SK-N-SH (cell line): Measurements from ENCODE around the gene LGR6. TPM values are rescaled to one million over a fixed set of nuclear protein-coding genes. Genes with fewer than 3 reads are reported as not detected.

Experiments
- CTCF ChIA-PET: fragments of 300-600, 350-600 bp; formaldehyde crosslinking; extraction: SDS; loops from one replicate; lab custom pipeline; 2021; lab: Yijun Ruan, JAX
- POLR2A ChIA-PET: fragments of 350-600 bp; sonication (Branson Sonifier 250); formaldehyde crosslinking; extraction: SDS; loops from one replicate; lab custom pipeline; 2020; ENCODE audit warnings: antibody characterized with exemption, inconsistent platforms; lab: Yijun Ruan, JAX
- DNase-seq: peaks from one replicate; pipeline ENCODE4 v3.0.0; 2012
- H2AFZ ChIP-seq: fragments of 200-600 bp; sonication (generic); 2 replicates; pipeline ENCODE4 v1.8.1; 2016; ENCODE audit warnings: antibody characterized with exemption, mild to moderate bottlenecking, low read depth
- H3F3A ChIP-seq: fragments of 200-600 bp; sonication (generic); replicated peaks from 2 replicates; pipeline ENCODE3; 2016; ENCODE audit warnings: antibody characterized with exemption, mild to moderate bottlenecking; ENCODE audit not compliant: insufficient read depth
- H3K27ac ChIP-seq, 2 experiments: fragments of 200-500 bp in 1 of 2; fragments of 200-600 bp in 1 of 2; sonication (Bioruptor generic) in 1 of 2; sonication (generic), shearing (Covaris generic) in 1 of 2; 2 replicates each; pipeline versions ENCODE4 v1.5.1 to v1.6.1; 2014 to 2016; ENCODE audit warnings: low read depth in 2 of 2, inconsistent platforms in 1 of 2, low read length in 1 of 2, mild to moderate bottlenecking in 1 of 2, mixed read lengths in 1 of 2
- H3K27me3 ChIP-seq: fragments of 200-600 bp; sonication (generic), shearing (Covaris generic); 2 replicates; pipeline ENCODE4 v1.6.1; 2016; ENCODE audit warnings: mixed run types; ENCODE audit not compliant: insufficient read depth
- H3K36me3 ChIP-seq, 2 experiments: fragments of 200-500 bp in 1 of 2; fragments of 200-600 bp in 1 of 2; sonication (Bioruptor generic) in 1 of 2; sonication (generic) in 1 of 2; replicated peaks in 1 of 2; 2 replicates each; pipeline versions ENCODE3 to v1.5.1; 2014 to 2016; ENCODE audit warnings: low read length in 1 of 2, mild to moderate bottlenecking in 1 of 2; ENCODE audit not compliant: insufficient read depth in 2 of 2, control insufficient read depth in 1 of 2
- H3K4me1 ChIP-seq, 2 experiments: fragments of 200-500 bp in 1 of 2; fragments of 200-600 bp in 1 of 2; sonication (Bioruptor generic) in 1 of 2; sonication (generic), shearing (Covaris generic) in 1 of 2; 2 replicates each; pipeline versions ENCODE4 v1.5.1 to v1.6.1; 2014 to 2016; ENCODE audit warnings: low read depth in 1 of 2, low read length in 1 of 2, mixed run types in 1 of 2; ENCODE audit not compliant: insufficient read depth in 2 of 2, control insufficient read depth in 1 of 2
- H3K4me2 ChIP-seq: fragments of 200-600 bp; sonication (generic), shearing (Covaris generic); 2 replicates; pipeline ENCODE4 v1.6.1; 2017; ENCODE audit warnings: mixed run types
- H3K4me3 ChIP-seq, 2 experiments: fragments of 200-500 bp in 1 of 2; fragments of 200-600 bp in 1 of 2; sonication (Bioruptor generic) in 1 of 2; sonication (generic), shearing (Covaris generic) in 1 of 2; 2 replicates each; pipeline versions ENCODE4 v1.5.1 to v1.8.1; 2014 to 2016; ENCODE audit warnings: low read depth in 2 of 2, inconsistent platforms in 1 of 2, low read length in 1 of 2, mild to moderate bottlenecking in 1 of 2, mixed read lengths in 1 of 2, moderate library complexity in 1 of 2
- H3K79me2 ChIP-seq: fragments of 200-600 bp; sonication (generic); 2 replicates; pipeline ENCODE4 v1.8.1; 2017; ENCODE audit warnings: mild to moderate bottlenecking; ENCODE audit not compliant: insufficient read depth
- H3K9ac ChIP-seq: fragments of 200-600 bp; sonication (generic); 2 replicates; pipeline ENCODE4 v1.6.1; 2017; ENCODE audit warnings: mixed run types
- H3K9me2 ChIP-seq: fragments of 200-600 bp; sonication (generic); 2 replicates; pipeline ENCODE4 v1.6.1; 2017; ENCODE audit warnings: mixed run types
- H3K9me3 ChIP-seq: fragments of 200-600 bp; sonication (generic); 2 replicates; pipeline ENCODE4 v1.6.1; 2017; ENCODE audit warnings: mixed run types, mild to moderate bottlenecking, moderate library complexity
- H4K20me1 ChIP-seq: fragments of 200-600 bp; sonication (generic); 2 replicates; pipeline ENCODE4 v1.6.1; 2017; ENCODE audit warnings: mild to moderate bottlenecking, mixed run types; ENCODE audit not compliant: insufficient read depth
- CHD2 ChIP-seq: fragments of 150-350 bp; IDR thresholded peaks from 2 replicates; pipeline ENCODE4 v1.6.1; 2018; ENCODE audit warnings: low read length; ENCODE audit not compliant: partially characterized antibody
- CTCF ChIP-seq: fragments of 200-600 bp; sonication (generic); IDR thresholded peaks from 2 replicates; pipeline ENCODE4 v1.6.1; 2017; ENCODE audit warnings: antibody characterized with exemption, mild to moderate bottlenecking, moderate library complexity
- FOXJ3 ChIP-seq: sonication (generic); formaldehyde crosslinking; IDR thresholded peaks from 2 replicates; pipeline ENCODE4 v1.5.1; 2020; ENCODE audit warnings: mild to moderate bottlenecking, missing genetic modification reagents
- IRF3 ChIP-seq: fragments of 150-350 bp; IDR thresholded peaks from 2 replicates; pipeline ENCODE4 v1.6.1; 2016; ENCODE audit warnings: mild to moderate bottlenecking, low read depth, low read length
- JUND ChIP-seq: IDR thresholded peaks from 2 replicates; pipeline ENCODE4 v1.4.0; 2012
- POLR2AphosphoS5 ChIP-seq: IDR thresholded peaks from 2 replicates; pipeline ENCODE4 v1.6.1; 2012; ENCODE audit warnings: low read depth, low read length
- RAD21 ChIP-seq: IDR thresholded peaks from 2 replicates; pipeline ENCODE4 v1.6.1; 2012; ENCODE audit warnings: mild to moderate bottlenecking, low read length
- REST ChIP-seq: IDR thresholded peaks from 2 replicates; pipeline ENCODE4 v1.6.1; 2012; ENCODE audit warnings: mild to moderate bottlenecking, low read depth, low read length, moderate library complexity
- SMC3 ChIP-seq: IDR thresholded peaks from 2 replicates; pipeline ENCODE4 v1.6.1; 2012; ENCODE audit warnings: low read depth, low read length, improper control_type of control experiment
- TAF1 ChIP-seq: IDR thresholded peaks from 2 replicates; pipeline ENCODE4 v1.6.1; 2012; ENCODE audit warnings: low read depth, mild to moderate bottlenecking, low read length, moderate library complexity, borderline replicate concordance
- USF2 ChIP-seq: fragments of 150-350 bp; IDR thresholded peaks from 2 replicates; pipeline ENCODE4 v1.6.1; 2017; ENCODE audit warnings: antibody characterized with exemption, low read length, low read depth, borderline replicate concordance
- ZBTB33 ChIP-seq: IDR thresholded peaks from 2 replicates; pipeline ENCODE4 v1.4.0; 2012; ENCODE audit warnings: low read depth, borderline replicate concordance
- WGBS: methylation state at CpG from one replicate; pipeline ENCODE4 v1.1.6; 2017; ENCODE audit warnings: low lambda C conversion rate; 5-methylcytosine and 5-hydroxymethylcytosine counted together
- polyA plus RNA-seq, 3 experiments: library from polyadenylated mRNA; depleted of rRNA; stranded (reverse); fragments of >200 nt; gene quantifications; 2 replicates each; pipeline ENCODE4 v1.2.3, GENCODE V29; 2012

The LGR6 gene
- polyA plus RNA-seq, 1 of the 3 experiments (the other 2 are of a cell fraction), result 0.03 TPM

GRCh38 chr1:202272103-202272845 is 78.7 kb downstream of the LGR6 start:
- H3K4me3 ChIP-seq, result no peak overlapping the region
- no peak for DNase-seq
- H3K79me2 ChIP-seq, result no peaks in the 10 kb centered on the region
- TF ChIP-seq FOXJ3 (no peak), JUND (no peak), POLR2AphosphoS5 (no peak), USF2 (no peak)
- ChIA-PET POLR2A (no interaction called here), CTCF (interaction anchor here (1.3 to 3.4 kb wide), 8 partner anchors 10 to 83 kb away, joined by 3 to 20 read pairs (median 4); no protein-coding TSS in a partner anchor)
- WGBS, result 62% methylated on average over 6 of the region's 8 CpGs
- no peaks in the 10 kb centered on the region for H3K9me2 ChIP-seq
- no peak overlapping the region for H3K4me2 ChIP-seq
- no peaks in the 10 kb centered on the region for H4K20me1 ChIP-seq
- H2AFZ ChIP-seq, result no peak overlapping the region
- no peak overlapping the region for H3K9ac ChIP-seq
- H3K4me1 ChIP-seq, result peaks cover 0 to 9% of the 10 kb centered on the region in 2 experiments; a peak in 1 of 4 replicates
- H3K36me3 ChIP-seq, result no peaks in the 10 kb centered on the region
- H3K27ac ChIP-seq, result no peak overlapping the region
- no peaks in the 10 kb centered on the region for H3F3A ChIP-seq
- no peaks in the 10 kb centered on the region for H3K9me3 ChIP-seq
- peaks cover 14% of the 10 kb centered on the region for H3K27me3 ChIP-seq

GRCh38 chr1:202274611-202275010 is 81.0 kb downstream of the LGR6 start:
- Histone ChIP-seq H2AFZ (no peak overlapping the region), H3K27ac (no peak overlapping the region), H3K9me2 (no peaks in the 10 kb centered on the region), H3K36me3 (no peaks in the 10 kb centered on the region), H3K9ac (no peak overlapping the region), H3K27me3 (peaks cover 2% of the 10 kb centered on the region; the same call in 1 of the 2 replicates), H3F3A (peaks cover 5% of the 10 kb centered on the region), H3K4me1 (peaks cover 3 to 9% of the 10 kb centered on the region in 2 experiments; a peak in 2 of 4 replicates), H3K4me3 (no peak overlapping the region), H3K79me2 (no peaks in the 10 kb centered on the region), H3K9me3 (no peaks in the 10 kb centered on the region), H4K20me1 (no peaks in the 10 kb centered on the region), H3K4me2 (no peak overlapping the region)
- POLR2A ChIA-PET, result interaction anchor here (0.7 kb wide), 1 partner anchor 48 kb away, joined by 3 read pairs; no protein-coding TSS in a partner anchor
- CTCF ChIA-PET, result interaction anchor here (0.6 to 3.4 kb wide), 18 partner anchors 8 to 440 kb away, joined by 3 to 23 read pairs (median 4); no protein-coding TSS in a partner anchor
- TF ChIP-seq CTCF (peak; percentile 55), SMC3 (peak; percentile 59), RAD21 (peak; percentile 59), TAF1 (no peak), IRF3 (no peak), CHD2 (no peak), REST (no peak), FOXJ3 (no peak), ZBTB33 (no peak)
- 86% methylated on average over 1 of the region's 1 CpG for WGBS
- DNase-seq, result no peak
